Nephron progenitor cell (in vitro differentiated cells): ENCODE results near the gene CCDC175.

Experiments
- DNase-seq: peaks from one replicate; pipeline ENCODE4 v3.0.0; 2021
- H3K27ac Mint-ChIP-seq: 2 replicates; pipeline ENCODE4 v1.8.0; 2021; ENCODE audit warnings: mild to moderate bottlenecking, moderate library complexity, mixed read lengths
- H3K27me3 Mint-ChIP-seq: 2 replicates; pipeline ENCODE4 v1.8.0; 2021; ENCODE audit warnings: mild to moderate bottlenecking, low read depth, mixed read lengths; ENCODE audit not compliant: poor library complexity
- H3K36me3 Mint-ChIP-seq: 2 replicates; pipeline ENCODE4 v1.8.0; 2021; ENCODE audit warnings: low read depth, mixed read lengths
- H3K4me1 Mint-ChIP-seq: 2 replicates; pipeline ENCODE4 v1.8.0; 2021; ENCODE audit warnings: mixed read lengths
- H3K4me3 Mint-ChIP-seq: 2 replicates; pipeline ENCODE4 v1.8.0; 2021; ENCODE audit warnings: mild to moderate bottlenecking, moderate library complexity, mixed read lengths
- H3K9me3 Mint-ChIP-seq: 2 replicates; pipeline ENCODE4 v1.8.0; 2021; ENCODE audit warnings: mild to moderate bottlenecking, moderate library complexity, mixed read lengths
- CTCF ChIP-seq: fragments of 200-600 bp; sonication (generic); IDR thresholded peaks from 2 replicates; pipeline ENCODE4 v1.5.0; 2021; ENCODE audit warnings: antibody characterized with exemption

Gene CCDC175

GRCh38 chr14:59582845-59583509 lies 6.4 kb upstream of the CCDC175 start:
- DNase-seq: no peak
- Mint-ChIP-seq H3K9me3 (no peaks in the 10 kb centered on the region), H3K27me3 (peaks cover 6% of the 10 kb centered on the region), H3K4me3 (no peak overlapping the region), H3K36me3 (no peaks in the 10 kb centered on the region), H3K27ac (no peak overlapping the region), H3K4me1 (peaks cover 14% of the 10 kb centered on the region)
- TF ChIP-seq CTCF: no peak

DNA sequence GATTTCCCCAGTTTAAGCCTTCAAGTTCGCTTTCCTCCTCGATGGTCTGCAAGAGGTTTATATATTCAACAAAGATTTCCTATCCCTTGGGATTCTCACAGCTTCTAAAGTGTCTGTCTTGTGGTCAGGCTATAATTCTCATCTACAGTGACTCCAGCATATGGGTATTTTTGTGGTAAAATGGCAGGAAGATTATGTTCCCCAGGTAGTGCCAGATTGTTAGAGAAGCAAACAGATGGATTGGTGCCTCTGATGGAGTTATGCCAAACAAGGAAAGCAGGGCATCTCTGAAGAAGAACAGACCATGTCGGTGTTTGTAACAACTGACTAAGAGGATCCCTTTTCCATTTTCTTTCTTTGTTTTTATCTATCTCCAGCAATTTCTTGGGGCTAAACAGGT lies 5.5 kb upstream of the CCDC175 start:
- Mint-ChIP-seq H3K27me3 (peaks cover 6% of the 10 kb centered on the region), H3K4me3 (no peak overlapping the region), H3K27ac (no peak overlapping the region), H3K36me3 (no peaks in the 10 kb centered on the region), H3K4me1 (peaks cover 14% of the 10 kb centered on the region), H3K9me3 (no peaks in the 10 kb centered on the region)
- no peak for DNase-seq
- no peak for TF ChIP-seq CTCF

DNA sequence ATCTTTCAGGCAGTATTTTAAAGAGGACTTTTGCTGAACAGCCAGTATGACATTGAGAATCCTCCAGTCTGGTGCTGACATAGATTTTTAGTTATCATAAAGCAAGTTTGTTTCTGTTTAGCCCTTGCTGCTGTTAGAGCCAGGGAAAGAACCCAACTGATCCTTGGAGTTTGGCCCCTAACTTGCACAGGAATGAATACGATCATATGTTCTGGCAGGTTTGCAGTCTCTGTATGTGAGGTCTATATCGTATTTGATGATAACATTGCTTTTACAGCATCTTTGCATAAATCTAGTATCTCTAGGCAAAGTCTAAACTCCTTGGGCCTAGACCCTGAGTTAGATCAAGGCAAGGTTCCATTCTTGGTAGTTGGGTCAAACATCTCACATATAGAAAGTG lies 4.3 kb upstream of the CCDC175 start:
- Mint-ChIP-seq H3K27ac (no peak overlapping the region), H3K36me3 (no peaks in the 10 kb centered on the region), H3K27me3 (peaks cover 6% of the 10 kb centered on the region), H3K9me3 (no peaks in the 10 kb centered on the region), H3K4me1 (peaks cover 14% of the 10 kb centered on the region), H3K4me3 (no peak overlapping the region)
- DNase-seq: no peak
- no peak for TF ChIP-seq CTCF

DNA sequence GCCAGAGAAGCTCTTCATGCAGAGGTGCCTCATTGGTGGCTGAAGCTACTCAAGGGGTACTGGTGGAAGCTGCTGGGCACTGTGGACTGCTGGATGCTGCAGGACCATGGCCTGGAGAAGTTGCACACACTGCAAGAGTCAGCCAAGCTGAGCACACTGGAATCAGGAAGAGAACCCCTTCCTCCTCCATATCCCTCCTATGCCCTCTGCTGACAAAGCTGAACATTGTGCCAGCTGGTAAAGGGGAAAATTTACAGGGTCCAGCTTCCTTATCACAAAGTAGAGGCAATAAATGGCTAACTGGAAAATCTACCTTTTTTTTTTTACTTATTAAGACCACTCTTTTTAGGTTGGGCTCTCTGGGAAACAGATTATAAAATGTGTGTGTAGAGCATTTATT lies 6.5 kb downstream of the CCDC175 start:
- TF ChIP-seq CTCF: no peak
- Mint-ChIP-seq H3K4me1 (peaks cover 13% of the 10 kb centered on the region), H3K27ac (no peak overlapping the region), H3K36me3 (no peaks in the 10 kb centered on the region), H3K4me3 (no peak overlapping the region), H3K9me3 (no peaks in the 10 kb centered on the region), H3K27me3 (peaks cover 2% of the 10 kb centered on the region)
- no peak for DNase-seq

DNA sequence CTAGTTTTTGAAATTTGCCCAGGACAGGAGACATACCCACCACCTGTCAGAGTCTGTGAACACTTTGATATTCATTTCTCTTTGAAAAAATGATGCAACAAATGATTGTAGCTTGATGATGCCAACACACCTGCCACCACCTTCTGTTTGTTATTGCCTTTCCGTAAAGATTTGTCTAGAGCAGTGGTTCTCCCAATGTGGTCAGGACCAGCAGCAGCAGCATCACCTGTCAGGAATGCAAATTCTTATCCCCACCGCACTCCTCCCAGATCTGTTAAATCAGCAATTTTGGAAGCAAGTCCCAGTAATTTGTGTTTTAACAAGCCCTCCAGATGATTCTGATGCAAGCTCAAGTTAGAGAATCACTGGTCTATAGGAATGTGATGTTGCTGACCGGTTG lies 9.9 kb downstream of the CCDC175 start:
- Mint-ChIP-seq H3K27ac (no peak overlapping the region), H3K27me3 (peaks cover 2% of the 10 kb centered on the region), H3K4me1 (peaks cover 31% of the 10 kb centered on the region), H3K4me3 (no peak overlapping the region), H3K9me3 (no peaks in the 10 kb centered on the region), H3K36me3 (no peaks in the 10 kb centered on the region)
- TF ChIP-seq CTCF: no peak
- no peak for DNase-seq

DNA sequence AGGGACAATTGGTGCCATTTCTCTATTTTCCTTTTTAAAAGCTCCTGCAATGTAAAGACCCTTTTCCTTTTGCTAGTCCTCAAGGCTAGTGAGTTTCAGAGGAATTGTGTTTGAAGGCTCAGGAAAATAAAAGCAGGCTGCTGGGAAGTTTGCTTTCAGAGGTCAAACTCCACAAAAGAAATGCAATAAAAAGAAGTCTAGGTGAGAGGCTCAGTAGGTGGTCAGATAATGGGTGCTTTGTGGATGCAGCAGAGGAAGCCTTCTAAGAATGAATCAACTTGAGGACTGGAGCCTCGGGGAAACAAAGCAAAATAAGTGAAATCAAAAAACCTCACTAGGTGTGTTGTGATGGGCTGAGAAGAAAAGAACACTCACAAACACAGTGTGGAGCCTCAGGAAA lies 10.3 kb downstream of the CCDC175 start:
- TF ChIP-seq CTCF: no peak
- H3K9me3 Mint-ChIP-seq: no peaks in the 10 kb centered on the region
- no peak overlapping the region for H3K27ac Mint-ChIP-seq
- DNase-seq: no peak
- H3K27me3 Mint-ChIP-seq: peaks cover 2% of the 10 kb centered on the region
- peaks cover 31% of the 10 kb centered on the region for H3K4me1 Mint-ChIP-seq
- no peak overlapping the region for H3K4me3 Mint-ChIP-seq
- no peaks in the 10 kb centered on the region for H3K36me3 Mint-ChIP-seq
